HG03575 (cell line): ENCODE data around the gene ARHGAP8.
"Not testable (repeated sequence)": the region's sequence is repeated elsewhere in the genome, so short reads cannot be mapped to it uniquely, and the experiment has no call there.

Experiments
- ATAC-seq: cut with Tn5 transposase; IDR thresholded peaks from one replicate; pipeline ENCODE4 v1.9.1; 2021; ENCODE audit not compliant: unreplicated experiment, insufficient number of reproducible peaks, low FRiP score; ENCODE audit errors: extremely low read depth

The ARHGAP8 gene

GRCh38 chr22:44793506-44794172, 41.3 kb downstream of the ARHGAP8 start:
- no peak for ATAC-seq

- ATAC-seq = no peak
Measured at GRCh38 chr22:44795701-44796630, 43.6 kb downstream of the ARHGAP8 start.

- no peak for ATAC-seq
Measured at GRCh38 chr22:44797181-44797725, 44.9 kb downstream of the ARHGAP8 start.

- ATAC-seq = no peak
Measured at GRCh38 chr22:44799077-44799945, 46.9 kb downstream of the ARHGAP8 start.

DNA sequence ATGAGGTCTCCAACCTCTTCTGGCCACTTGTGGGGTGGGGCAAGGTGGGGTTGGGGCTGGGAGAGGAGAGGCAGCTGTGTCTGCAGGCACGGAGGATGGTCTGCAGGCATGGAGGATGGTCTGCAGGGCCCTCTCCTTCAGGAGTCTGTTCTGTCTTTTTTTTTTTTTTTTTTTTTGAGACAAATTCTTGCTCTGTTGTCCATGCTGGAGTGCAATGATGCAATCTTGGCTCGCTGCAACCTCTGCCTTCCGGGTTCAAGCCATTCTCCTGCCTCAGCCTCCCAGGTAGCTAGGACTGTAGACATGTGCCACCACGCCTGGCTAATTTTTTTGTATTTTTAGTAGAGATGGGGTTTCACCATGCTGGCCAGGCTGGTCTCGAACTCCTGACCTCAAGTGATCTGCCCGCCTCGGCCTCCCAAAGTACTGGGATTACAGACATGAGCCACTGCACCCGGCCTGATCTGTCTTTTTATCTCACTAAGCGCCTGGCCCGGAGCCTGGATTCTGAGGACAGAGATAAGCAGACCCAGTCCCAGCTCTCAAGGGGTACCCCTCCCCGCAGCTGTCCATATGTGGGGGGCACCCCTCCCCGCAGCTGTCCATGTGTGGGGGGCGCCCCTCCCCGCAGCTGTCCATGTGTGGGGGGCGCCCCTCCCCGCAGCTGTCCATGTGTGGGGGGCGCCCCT, 47.7 kb downstream of the ARHGAP8 start:
- not testable (repeated sequence) for ATAC-seq

GRCh38 chr22:44801476-44801875, 49.1 kb downstream of the ARHGAP8 start:
- ATAC-seq = no peak

- ATAC-seq = no peak
Measured at GRCh38 chr22:44802071-44802700, 49.8 kb downstream of the ARHGAP8 start.

DNA sequence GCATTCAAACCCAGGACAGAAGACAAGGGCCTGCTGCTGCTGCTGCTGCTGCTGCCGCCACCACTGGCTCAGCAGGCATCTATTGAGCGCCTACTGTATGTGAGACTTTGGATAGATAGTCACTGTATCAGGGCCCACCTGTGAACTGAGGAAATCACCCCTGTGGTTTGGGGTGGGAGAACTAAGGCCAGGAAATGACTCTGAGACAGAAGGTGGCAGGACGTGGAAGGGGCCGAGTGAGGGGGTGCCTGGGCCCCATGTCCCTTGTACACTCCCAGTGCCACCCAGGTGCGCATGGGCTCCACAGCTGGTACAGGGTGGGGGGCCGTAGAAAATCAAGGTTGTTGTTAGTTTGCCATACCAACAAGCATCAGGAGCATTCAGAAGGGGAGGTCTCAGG, 50.6 kb downstream of the ARHGAP8 start:
- ATAC-seq = no peak

DNA sequence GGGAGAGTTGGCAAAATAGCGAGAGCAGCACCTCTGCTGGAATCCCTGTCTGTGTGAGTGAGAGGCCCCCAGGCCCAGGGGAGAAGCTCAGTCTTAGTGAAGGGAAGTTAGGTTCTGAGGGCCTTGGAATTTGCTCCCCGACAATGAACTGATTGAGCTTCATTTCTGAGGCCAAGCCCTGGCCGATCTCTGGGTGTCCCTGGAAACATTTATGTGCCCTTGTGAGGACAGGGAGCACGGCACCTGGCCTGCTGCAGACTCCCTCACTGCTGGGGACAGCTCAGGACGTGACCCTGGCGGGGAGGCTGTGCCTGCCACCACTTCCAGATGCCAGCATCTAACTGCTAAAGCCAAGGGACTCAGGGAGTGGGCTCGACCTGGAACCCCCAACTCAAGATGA, 52.0 kb downstream of the ARHGAP8 start:
- no peak for ATAC-seq

DNA sequence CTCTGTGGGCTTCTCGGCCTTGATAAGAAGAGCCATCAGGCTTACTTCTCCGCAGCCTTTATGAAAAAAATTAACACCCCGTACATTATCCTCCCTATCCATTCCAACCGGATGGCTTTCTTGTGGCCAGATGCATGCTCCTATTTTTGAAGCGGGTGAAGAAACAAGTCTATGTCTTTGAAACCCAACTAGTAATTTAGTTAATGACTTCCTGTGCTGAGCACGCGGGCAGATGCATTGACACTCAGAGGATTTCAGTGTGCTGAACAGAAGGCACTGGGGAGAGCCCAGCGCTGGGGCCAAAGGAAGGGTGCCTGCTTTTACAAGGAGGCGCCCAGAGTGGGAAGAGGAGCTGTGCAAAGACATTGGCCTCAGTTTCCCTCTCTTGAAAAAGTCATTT, 53.3 kb downstream of the ARHGAP8 start:
- ATAC-seq = no peak

DNA sequence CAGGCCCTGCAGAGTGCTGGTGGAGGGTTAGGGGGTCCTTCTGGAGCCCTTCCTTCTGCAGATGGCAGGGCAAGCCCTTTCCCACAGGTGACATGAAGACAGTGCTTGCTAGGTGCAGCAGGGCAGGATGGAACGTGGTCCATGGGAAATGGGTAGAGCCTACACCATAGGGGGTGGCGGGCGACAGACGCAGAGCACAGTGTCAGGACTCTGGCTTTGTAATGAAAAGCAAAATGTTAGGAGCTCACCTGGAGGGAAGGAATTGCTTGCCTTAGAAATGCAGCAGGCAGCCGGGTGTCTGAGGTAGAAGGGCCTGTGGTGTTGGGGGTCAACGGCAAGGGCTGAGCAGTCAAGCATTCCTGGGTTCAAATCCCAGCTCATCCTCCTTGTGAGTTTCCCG, 54.9 kb downstream of the ARHGAP8 start:
- no peak for ATAC-seq

GRCh38 chr22:44807915-44808690, 55.7 kb downstream of the ARHGAP8 start:
- ATAC-seq = no peak

GRCh38 chr22:44809456-44809855, 57.1 kb downstream of the ARHGAP8 start:
- ATAC-seq = no peak

- no peak for ATAC-seq
Measured at GRCh38 chr22:44811141-44811540, 58.8 kb downstream of the ARHGAP8 start.

GRCh38 chr22:44813416-44813815, 61.0 kb downstream of the ARHGAP8 start:
- no peak for ATAC-seq

DNA sequence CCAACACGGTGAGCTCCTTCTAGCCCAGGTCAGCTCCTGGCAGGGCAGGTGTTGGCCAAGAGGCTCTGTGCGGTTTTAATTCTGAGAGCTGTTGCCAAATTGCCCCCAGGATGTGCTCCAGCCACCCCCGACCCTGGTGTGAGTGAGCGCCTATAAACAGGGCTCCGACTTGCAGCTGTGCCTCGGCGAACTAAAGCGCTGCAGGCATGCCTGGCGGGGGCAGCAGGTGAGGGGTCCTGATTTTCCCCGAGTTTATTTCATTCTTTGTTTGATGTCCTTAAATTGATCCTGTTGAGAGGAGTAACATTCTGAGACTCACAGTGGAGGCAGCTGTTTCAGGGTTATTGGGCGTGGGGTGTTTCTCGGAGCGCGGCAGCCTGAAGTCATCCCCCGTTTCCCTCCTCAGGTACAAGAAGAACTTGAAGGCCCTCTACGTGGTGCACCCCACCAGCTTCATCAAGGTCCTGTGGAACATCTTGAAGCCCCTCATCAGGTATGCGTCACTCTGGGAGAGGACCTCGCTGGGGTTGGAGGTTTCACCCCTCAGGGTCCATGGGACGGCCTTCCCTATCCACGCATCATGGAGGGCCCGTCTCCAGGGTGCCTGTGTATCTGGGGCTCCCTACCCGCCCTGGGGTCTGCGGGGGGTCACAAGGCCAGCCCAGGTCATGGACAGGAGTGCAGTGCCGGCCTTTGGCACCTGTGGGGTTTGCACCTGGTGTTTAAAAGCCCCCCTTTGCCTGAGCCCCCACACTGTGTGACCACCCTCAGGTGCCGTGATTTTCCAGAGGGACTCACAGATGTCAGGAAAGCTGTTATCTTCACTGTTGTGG, 62.1 kb downstream of the ARHGAP8 start:
- ATAC-seq = no peak
